K562 (cell line): ENCODE results near the gene TBRG4. TPM values are rescaled to one million over a fixed set of nuclear protein-coding genes. Genes with fewer than 3 reads are reported as not detected.
A peak's percentile ranks its signal among the peaks of the same experiment; 100 is the strongest.

Experiments used
- ATAC-seq: fragments of 200-7000 bp; cut with Tn5 transposase; 3 replicates; pipeline ENCODE4 v1.9.1; 2020; ENCODE audit warnings: moderate library complexity
- BruUV-seq: library from RNA; stranded (reverse); fragments of 400-500 nt; replicated peaks from 2 replicates; lab custom pipeline; 2021; lab: Mats Ljungman, UMichigan
- CTCF ChIA-PET: fragments of 300-600 bp; formaldehyde crosslinking; extraction: SDS; loops from one replicate; lab custom pipeline; 2021; ENCODE audit warnings: low intra/inter-chr PET ratio; lab: Yijun Ruan, JAX
- POLR2A ChIA-PET: fragments of 300-600, 350-650 bp; sonication (Branson Sonifier 250); formaldehyde crosslinking; extraction: SDS; loops from one replicate; lab custom pipeline; 2021; ENCODE audit warnings: antibody characterized with exemption, inconsistent platforms; lab: Yijun Ruan, JAX
- DNase-seq, 4 experiments: peaks; one replicate each; pipeline versions ENCODE4 v3.0.0 to v3.0.0-alpha.2; 2011 to 2018; ENCODE audit warnings: low spot score in 3 of 4, mixed read lengths in 3 of 4; ENCODE audit errors: extremely low read depth in 1 of 4
- FAIRE-seq: peaks from 2 replicates; lab custom pipeline; 2011; peaks lifted over from hg19 to GRCh38; lab: Jason Lieb, UNC
- H2AFZ ChIP-seq: 2 replicates; pipeline ENCODE4 v1.6.0; 2011; ENCODE audit warnings: low read depth, low read length, control low read depth, inconsistent platforms
- H3K27ac ChIP-seq: fragments of 200-600 bp; 3 replicates; pipeline ENCODE4 v1.8.0; 2011; ENCODE audit warnings: low read depth, mild to moderate bottlenecking, control low read depth, inconsistent platforms, low read length, moderate library complexity, mixed read lengths; ENCODE audit errors: extremely low read depth
- H3K27me3 ChIP-seq, 2 experiments: fragments of 300-600 bp in 1 of 2; 2 replicates in 1 of 2; 3 replicates in 1 of 2; pipeline versions ENCODE4 v1.6.0 to v1.8.0; 2011; ENCODE audit warnings: inconsistent platforms in 2 of 2, low read length in 2 of 2, mild to moderate bottlenecking in 1 of 2, mixed read lengths in 1 of 2, moderate library complexity in 1 of 2; ENCODE audit not compliant: control insufficient read depth in 2 of 2, insufficient read depth in 2 of 2
- H3K36me3 ChIP-seq: fragments of 300-600 bp; 3 replicates; pipeline ENCODE4 v1.8.0; 2011; ENCODE audit warnings: mild to moderate bottlenecking, low read length, inconsistent platforms; ENCODE audit not compliant: control insufficient read depth, insufficient read depth
- H3K4me1 ChIP-seq, 2 experiments: fragments of 200-600 bp in 1 of 2; replicated peaks in 1 of 2; 2 replicates in 1 of 2; 3 replicates in 1 of 2; pipeline versions ENCODE4 v1.5.1 to v1.8.0; 2011; ENCODE audit warnings: inconsistent platforms in 2 of 2, low read length in 2 of 2, mild to moderate bottlenecking in 1 of 2, mixed read lengths in 1 of 2, moderate library complexity in 1 of 2; ENCODE audit not compliant: control insufficient read depth in 2 of 2, insufficient read depth in 2 of 2
- H3K4me2 ChIP-seq: 2 replicates; pipeline ENCODE4 v1.6.1; 2011; ENCODE audit warnings: low read length, control low read depth, inconsistent platforms, mixed read lengths; ENCODE audit not compliant: insufficient read depth
- H3K4me3 ChIP-seq: fragments of 200-600 bp; sonication (generic), shearing (Covaris generic); 2 replicates; pipeline ENCODE4 v1.5.1; 2016; ENCODE audit warnings: control low read depth, inconsistent platforms
- H3K79me2 ChIP-seq: fragments of 200-600 bp; 3 replicates; pipeline ENCODE4 v1.8.0; 2011; ENCODE audit warnings: low read length, inconsistent platforms; ENCODE audit not compliant: control insufficient read depth, insufficient read depth
- H3K9ac ChIP-seq, 2 experiments: 2 replicates each; pipeline versions ENCODE4 v1.6.0 to v1.6.1; 2011; ENCODE audit warnings: low read depth in 2 of 2, low read length in 2 of 2, control low read depth in 1 of 2, inconsistent platforms in 1 of 2, mild to moderate bottlenecking in 1 of 2, mixed read lengths in 1 of 2; ENCODE audit not compliant: insufficient read depth in 1 of 2
- H3K9me1 ChIP-seq: one replicate; pipeline ENCODE4 v1.6.0; 2011; ENCODE audit warnings: inconsistent platforms, mild to moderate bottlenecking, low read length, moderate library complexity; ENCODE audit not compliant: control insufficient read depth, insufficient read depth
- H3K9me3 ChIP-seq: replicated peaks from 2 replicates; pipeline ENCODE4 v1.5.1; 2011; ENCODE audit warnings: low read depth, low read length, inconsistent platforms; ENCODE audit not compliant: control insufficient read depth, insufficient read depth
- H4K20me1 ChIP-seq: replicated peaks from 2 replicates; pipeline ENCODE4 v1.6.1; 2011; ENCODE audit warnings: low read length, inconsistent platforms, mixed read lengths; ENCODE audit not compliant: control insufficient read depth, insufficient read depth
- CBFA2T2 ChIP-seq: fragments of 450-650 bp; conservative IDR thresholded peaks from 2 replicates; pipeline ENCODE4 v1.6.1; 2017; ENCODE audit warnings: mild to moderate bottlenecking
- EWSR1 ChIP-seq: fragments of 450-650 bp; IDR thresholded peaks from 2 replicates; pipeline ENCODE4 v1.6.1; 2018; ENCODE audit warnings: borderline replicate concordance, mild to moderate bottlenecking, low read depth, moderate library complexity; ENCODE audit not compliant: partially characterized antibody
- FOXA1 ChIP-seq: fragments of 450-650 bp; IDR thresholded peaks from 2 replicates; pipeline ENCODE4 v1.6.1; 2016; ENCODE audit warnings: mild to moderate bottlenecking, borderline replicate concordance
- HMGN3 ChIP-seq: IDR thresholded peaks from 2 replicates; pipeline ENCODE4 v1.6.1; 2011; ENCODE audit warnings: borderline replicate concordance, low read depth, mild to moderate bottlenecking, mixed read lengths, low read length; ENCODE audit not compliant: insufficient read length; ENCODE audit errors: extremely low read depth
- MAFF ChIP-seq: IDR thresholded peaks from 2 replicates; pipeline ENCODE4 v1.6.1; 2012; ENCODE audit warnings: low read length, improper control_type of control experiment
- MYC ChIP-seq, 2 experiments: fragments of 250-450 bp in 1 of 2; sonication (Bioruptor Pico) in 1 of 2; IDR thresholded peaks; 2 replicates each; pipeline versions ENCODE4 v1.5.1 to v1.6.1; 2012 to 2021; ENCODE audit warnings: low read depth in 2 of 2, borderline replicate concordance in 1 of 2, improper control_type of control experiment in 1 of 2, low read length in 1 of 2, mild to moderate bottlenecking in 1 of 2, moderate library complexity in 1 of 2
- MYNN ChIP-seq, 2 experiments: sonication (generic); formaldehyde crosslinking in 1 of 2; IDR thresholded peaks; 2 replicates each; pipeline versions ENCODE4 v1.5.0 to v1.6.1; 2016 to 2020; ENCODE audit warnings: antibody characterized with exemption in 1 of 2, missing genetic modification reagents in 1 of 2
- NCOA4 ChIP-seq: fragments of 450-650 bp; IDR thresholded peaks from 2 replicates; pipeline ENCODE4 v1.6.1; 2018; ENCODE audit warnings: mild to moderate bottlenecking; ENCODE audit not compliant: partially characterized antibody
- NFATC3 ChIP-seq: fragments of 450-650 bp; IDR thresholded peaks from 2 replicates; pipeline ENCODE4 v1.6.1; 2017; ENCODE audit warnings: mild to moderate bottlenecking
- POLR2AphosphoS2 ChIP-seq: IDR thresholded peaks from 2 replicates; pipeline ENCODE4 v1.6.1; 2012; ENCODE audit warnings: low read length, improper control_type of control experiment
- POLR2B ChIP-seq: fragments of 450-650 bp; IDR thresholded peaks from 2 replicates; pipeline ENCODE4 v1.6.1; 2018; ENCODE audit warnings: low read depth; ENCODE audit not compliant: partially characterized antibody
- SIN3B ChIP-seq: fragments of 450-650 bp; IDR thresholded peaks from 2 replicates; pipeline ENCODE4 v1.6.1; 2017; ENCODE audit warnings: low read depth, mild to moderate bottlenecking, moderate library complexity
- TGIF2 ChIP-seq: sonication (generic); formaldehyde crosslinking; IDR thresholded peaks from 2 replicates; pipeline ENCODE4 v1.8.1; 2022; ENCODE audit warnings: mild to moderate bottlenecking, missing genetic modification reagents, moderate library complexity
- ZBTB8A ChIP-seq: fragments of 450-650 bp; IDR thresholded peaks from 2 replicates; pipeline ENCODE4 v1.6.1; 2018; ENCODE audit warnings: mild to moderate bottlenecking, moderate library complexity; ENCODE audit not compliant: partially characterized antibody
- ZC3H11A ChIP-seq: IDR thresholded peaks from 2 replicates; pipeline ENCODE4 v1.6.1; 2012; ENCODE audit warnings: low read depth, low read length, improper control_type of control experiment
- ZNF76 ChIP-seq: fragments of 250-450 bp; sonication (Bioruptor Pico); IDR thresholded peaks from 2 replicates; pipeline ENCODE4 v1.4.0; 2020; ENCODE audit warnings: mild to moderate bottlenecking, moderate library complexity, borderline replicate concordance
- WGBS: fragments of 100-300 bp; shearing (Covaris generic); methylation state at CpG from one replicate; pipeline ENCODE4 v1.1.6; 2016; ENCODE audit warnings: low coverage, mixed read lengths; ENCODE audit not compliant: insufficient coverage; ENCODE audit errors: missing lambda C conversion rate; 5-methylcytosine and 5-hydroxymethylcytosine counted together
- in situ Hi-C: fragments of 300-500 bp; cut with MboI; formaldehyde crosslinking; loops from 4 replicates; pipeline ENCODE4 v1.15.0; 2018; ENCODE audit warnings: inconsistent platforms, mixed read lengths
- intact Hi-C: fragments of 100-400 bp; cut with micrococcal nuclease; formaldehyde crosslinking; loops from 2 replicates; pipeline ENCODE4 v1.14.2; 2022
- polyA plus RNA-seq, 8 experiments: library from polyadenylated mRNA; depleted of rRNA in 4 of 8; stranded (reverse) in 5 of 8; unstranded in 3 of 8; fragments of >200 nt; fragmentation: Nextera tagmentation in 2 of 8; fragmentation: Illumina TruSeq in 1 of 8; extraction: Ambion mirVana in 2 of 8; extraction: Trizol in 1 of 8; gene quantifications; 2 replicates each; pipeline versions ENCODE4 v1.2.1 to v1.2.3, GENCODE V29; 2011 to 2014; ENCODE audit warnings: inconsistent platforms in 1 of 8, missing spikeins in 1 of 8
- total RNA-seq, 7 experiments: library from RNA; depleted of rRNA in 6 of 7; stranded (reverse); fragments of >200 nt in 6 of 7; fragmentation: Illumina TruSeq in 2 of 7; extraction: Trizol in 2 of 7; gene quantifications; 2 replicates each; pipeline versions ENCODE4 v1.2.1 to v1.2.3, GENCODE V29; 2011 to 2021; ENCODE audit warnings: low replicate concordance in 1 of 7
- TF ChIP-seq, protein P1 (sequence below): IDR thresholded peaks from 2 replicates; pipeline ENCODE4 v1.6.1; 2012; ENCODE audit warnings: low read depth, low read length, improper control_type of control experiment, borderline replicate concordance

Gene TBRG4
- total and polyA plus RNA-seq, 9 of the 15 experiments (the other 6 are each of a cell fraction or from before 2014, with no cell fraction given): 11.2 to 322 (median 216) TPM

DNA sequence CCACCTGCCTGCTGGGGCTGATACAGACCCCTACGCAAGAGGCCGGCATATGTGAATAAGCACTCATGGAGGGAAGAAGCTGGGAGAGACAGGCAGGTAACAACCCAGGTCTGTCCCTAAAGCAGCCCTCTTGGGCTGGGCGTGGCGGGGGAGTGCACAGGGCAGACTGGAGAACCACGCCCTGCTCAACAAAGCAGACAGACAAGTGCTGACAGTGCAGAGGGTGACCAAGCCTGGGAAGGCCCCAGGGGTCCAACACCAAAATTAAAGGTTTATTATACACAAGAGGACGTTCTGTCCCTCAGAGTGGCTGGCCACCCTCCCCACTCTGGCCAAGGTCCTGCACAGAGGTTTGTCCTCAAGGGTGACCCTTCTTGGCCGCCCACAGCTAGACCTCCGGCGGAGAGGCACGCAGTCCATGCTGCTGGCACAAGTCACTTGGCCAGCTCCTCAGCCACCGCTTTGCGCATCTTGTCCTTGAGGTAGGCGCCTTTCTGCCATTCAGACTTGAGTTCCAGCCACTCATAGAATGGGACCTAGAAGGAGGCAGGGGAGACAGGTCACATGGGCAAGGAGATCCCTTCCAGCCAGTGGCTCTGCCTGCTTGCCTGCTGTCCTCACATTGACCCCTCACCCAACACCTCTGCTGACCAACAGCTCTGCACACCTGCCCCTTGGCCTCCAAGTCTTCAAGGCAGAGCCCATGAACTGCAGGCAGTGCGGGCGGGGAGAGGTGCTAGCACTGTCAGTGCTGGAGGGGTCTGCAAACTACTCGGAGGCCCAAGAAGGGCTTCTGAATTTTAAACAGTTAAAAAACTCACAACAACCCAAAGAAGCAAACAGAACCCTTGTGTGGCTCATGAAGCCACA is 11.4 kb downstream of the TBRG4 start (continued):
- TF ChIP-seq, protein P1, sequence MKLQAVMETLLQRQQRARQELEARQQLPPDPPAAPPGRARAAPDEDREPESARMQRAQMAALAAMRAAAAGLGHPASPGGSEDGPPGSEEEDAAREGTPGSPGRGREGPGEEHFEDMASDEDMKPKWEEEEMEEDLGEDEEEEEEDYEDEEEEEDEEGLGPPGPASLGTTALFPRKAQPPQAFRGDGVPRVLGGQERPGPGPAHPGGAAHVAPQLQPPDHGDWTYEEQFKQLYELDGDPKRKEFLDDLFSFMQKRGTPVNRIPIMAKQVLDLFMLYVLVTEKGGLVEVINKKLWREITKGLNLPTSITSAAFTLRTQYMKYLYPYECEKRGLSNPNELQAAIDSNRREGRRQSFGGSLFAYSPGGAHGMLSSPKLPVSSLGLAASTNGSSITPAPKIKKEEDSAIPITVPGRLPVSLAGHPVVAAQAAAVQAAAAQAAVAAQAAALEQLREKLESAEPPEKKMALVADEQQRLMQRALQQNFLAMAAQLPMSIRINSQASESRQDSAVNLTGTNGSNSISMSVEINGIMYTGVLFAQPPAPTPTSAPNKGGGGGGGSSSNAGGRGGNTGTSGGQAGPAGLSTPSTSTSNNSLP: no peak
- TF ChIP-seq MYC (IDR thresholded peaks at IDR 0.05; ENCODE audit: low read depth, low read length) (no peak), MYC (CRISPR knock-in tag; IDR thresholded peaks at IDR 0.05; ENCODE audit: borderline replicate concordance, low read depth) (no peak), MAFF (no peak)

DNA sequence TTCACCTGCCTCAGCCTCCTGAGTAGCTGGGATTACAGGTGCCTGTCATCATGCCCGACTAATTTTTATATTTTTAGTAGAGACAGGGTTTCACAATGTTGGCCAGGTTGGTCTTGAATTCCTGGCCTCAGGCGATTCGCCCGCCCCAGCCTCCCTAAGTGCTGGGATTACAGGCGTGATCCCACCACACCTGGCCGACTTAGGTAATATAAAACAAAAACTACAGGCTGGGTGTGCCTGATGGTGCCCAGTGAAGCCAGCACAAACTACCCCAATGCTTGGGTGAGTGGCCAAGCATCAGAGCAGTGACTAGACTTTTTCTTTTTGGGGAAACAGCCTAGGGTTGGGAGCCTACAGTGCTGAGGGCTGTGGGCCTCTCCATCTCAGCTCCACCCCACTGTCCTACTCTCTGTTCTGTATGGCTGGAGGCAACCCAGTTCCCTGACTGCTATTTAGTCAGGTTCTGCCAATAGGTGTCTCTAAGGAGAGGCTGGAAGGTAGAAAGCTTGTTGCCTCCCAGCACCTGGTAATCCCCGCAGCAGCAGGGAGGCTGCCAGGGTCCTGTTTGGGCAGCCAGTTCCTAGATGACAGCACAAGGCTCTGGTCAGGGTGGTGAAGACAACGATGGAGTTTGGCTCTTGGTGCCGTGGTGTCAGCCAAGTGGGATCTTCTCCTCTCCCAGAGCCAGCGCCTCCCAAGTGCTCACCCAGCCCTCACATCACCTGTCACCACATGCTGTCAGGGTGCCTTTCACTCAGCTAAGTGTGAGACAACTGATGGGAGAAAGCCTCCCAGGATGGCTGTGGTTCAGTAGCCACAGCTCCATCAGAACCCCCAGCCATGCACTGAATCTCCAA is 12.3 kb downstream of the TBRG4 start:
- in situ Hi-C loops: no loop called here
- POLR2A ChIA-PET: interaction anchor here (0.6 to 1.9 kb wide), 7 partner anchors 9 to 534 kb away, joined by 3 to 11 read pairs (median 3); partner anchors contain the start of gene TBRG4
- TF ChIP-seq ZBTB8A (no peak), ZC3H11A (no peak), ZNF76 (CRISPR knock-in tag) (no peak), POLR2AphosphoS2 (peak; percentile 67), CBFA2T2 (no peak), FOXA1 (no peak), NFATC3 (no peak), TGIF2 (CRISPR knock-in tag) (no peak), POLR2B (peak; percentile 41), HMGN3 (no peak), MYNN (IDR thresholded peaks at IDR 0.05) (peak; percentile 54; the same call in 1 of the 2 replicates), MYNN (CRISPR knock-in tag; IDR thresholded peaks at IDR 0.05) (no peak), NCOA4 (no peak), EWSR1 (no peak), SIN3B (no peak)

More for the DNA sequence above, 12.3 kb downstream of the TBRG4 start:
- peak; percentile 79 for ATAC-seq
- peak; percentile 32 for FAIRE-seq
- Histone ChIP-seq H3K9ac (no peak overlapping the region; a peak in 1 of 4 replicates), H3K9me3 (no peaks in the 10 kb centered on the region; the same call in 1 of the 2 replicates), H3K4me3 (no peak overlapping the region), H3K27me3 (no peaks in the 10 kb centered on the region), H3K9me1 (peaks cover 5% of the 10 kb centered on the region), H3K4me1 (peaks cover 0 to 13% of the 10 kb centered on the region in 2 experiments; a peak in 1 of 5 replicates), H3K36me3 (peaks cover 54% of the 10 kb centered on the region), H3K4me2 (no peak overlapping the region), H3K27ac (no peak overlapping the region), H4K20me1 (peaks cover 19% of the 10 kb centered on the region), H2AFZ (no peak overlapping the region), H3K79me2 (peaks cover 5% of the 10 kb centered on the region; the same call in 1 of the 3 replicates)
- no TSS peak for BruUV-seq
- peak in 1 of 4 experiments; percentile 25 for DNase-seq
- intact Hi-C loops: no loop called here
- WGBS: 82% methylated on average over 10 of the region's 10 CpGs
- CTCF ChIA-PET: no interaction called here
